Upper lobe of left lung (tissue), 4 donors: ENCODE measurements around the gene CGREF1.

Experiments
- EP300 ChIP-seq, 4 donors: sonication (generic); formaldehyde crosslinking; IDR thresholded peaks; one replicate each; pipeline ENCODE4 v1.5.1; 2017; ENCODE audit warnings: antibody characterized with exemption in 4 of 4, control low read depth in 2 of 4
- POLR2A ChIP-seq, 4 donors: fragments of 450-650 bp; IDR thresholded peaks; one replicate each; pipeline ENCODE4 v1.5.1; 2016 to 2017; ENCODE audit warnings: antibody characterized with exemption in 4 of 4, mild to moderate bottlenecking in 2 of 4
- TF ChIP-seq, protein P1 (sequence below), 6 experiments: fragments of 450-650 bp in 4 of 6; fragments of 200-600 bp in 2 of 6; sonication (generic) in 2 of 6; IDR thresholded peaks; one replicate each; pipeline ENCODE4 v1.5.1; 2016 to 2019; ENCODE audit warnings: antibody characterized with exemption in 6 of 6

DNA sequence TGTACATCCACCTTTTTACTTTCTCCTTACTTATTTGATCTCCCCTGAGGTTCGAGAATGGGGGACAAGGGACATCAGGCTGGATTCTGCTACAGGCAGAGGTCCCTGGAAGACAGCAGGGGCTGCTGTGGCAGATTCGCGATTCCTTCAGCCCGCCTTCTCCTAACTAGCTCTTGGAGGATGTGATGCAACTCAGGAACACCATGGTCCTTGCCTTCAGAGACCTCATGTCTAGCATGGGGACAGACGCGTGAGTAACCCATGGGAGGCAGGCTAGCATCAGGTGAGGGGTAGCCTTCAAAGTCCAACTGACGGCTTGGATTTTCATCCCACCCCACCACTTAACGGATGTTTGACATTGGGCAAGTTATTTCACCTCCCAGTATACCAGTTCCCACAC lies 29.0 kb upstream of the CGREF1 start:
- no peak for TF ChIP-seq POLR2A (IDR thresholded peaks at IDR 0.05)
- TF ChIP-seq EP300 (IDR thresholded peaks at IDR 0.05), result no peak
- TF ChIP-seq, protein P1, sequence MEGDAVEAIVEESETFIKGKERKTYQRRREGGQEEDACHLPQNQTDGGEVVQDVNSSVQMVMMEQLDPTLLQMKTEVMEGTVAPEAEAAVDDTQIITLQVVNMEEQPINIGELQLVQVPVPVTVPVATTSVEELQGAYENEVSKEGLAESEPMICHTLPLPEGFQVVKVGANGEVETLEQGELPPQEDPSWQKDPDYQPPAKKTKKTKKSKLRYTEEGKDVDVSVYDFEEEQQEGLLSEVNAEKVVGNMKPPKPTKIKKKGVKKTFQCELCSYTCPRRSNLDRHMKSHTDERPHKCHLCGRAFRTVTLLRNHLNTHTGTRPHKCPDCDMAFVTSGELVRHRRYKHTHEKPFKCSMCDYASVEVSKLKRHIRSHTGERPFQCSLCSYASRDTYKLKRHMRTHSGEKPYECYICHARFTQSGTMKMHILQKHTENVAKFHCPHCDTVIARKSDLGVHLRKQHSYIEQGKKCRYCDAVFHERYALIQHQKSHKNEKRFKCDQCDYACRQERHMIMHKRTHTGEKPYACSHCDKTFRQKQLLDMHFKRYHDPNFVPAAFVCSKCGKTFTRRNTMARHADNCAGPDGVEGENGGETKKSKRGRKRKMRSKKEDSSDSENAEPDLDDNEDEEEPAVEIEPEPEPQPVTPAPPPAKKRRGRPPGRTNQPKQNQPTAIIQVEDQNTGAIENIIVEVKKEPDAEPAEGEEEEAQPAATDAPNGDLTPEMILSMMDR (IDR thresholded peaks at IDR 0.05), result no peak
